NCI-H748 (cell line): ENCODE data around the gene KIAA1586.
"Not testable (repeated sequence)": the region's sequence is repeated elsewhere in the genome, so short reads cannot be mapped to it uniquely, and the experiment has no call there.

Experiments
- DNase-seq: peaks from one replicate; lab custom pipeline; 2025; ENCODE audit not compliant: unreplicated experiment; lab: John Stamatoyannopoulos, UW

KIAA1586 gene

GRCh38 chr6:57044568-57044967 lies 1.9 kb upstream of the KIAA1586 start:
- DNase-seq = no peak

- DNase-seq = not testable (repeated sequence)
Measured at GRCh38 chr6:57047257-57047585, 728 bp downstream of the KIAA1586 start.

GRCh38 chr6:57047859-57048258 lies 1.4 kb downstream of the KIAA1586 start:
- DNase-seq = not testable (repeated sequence)

GRCh38 chr6:57048577-57048976 lies 2.1 kb downstream of the KIAA1586 start:
- no peak for DNase-seq

GRCh38 chr6:57063847-57064246 lies 17.4 kb downstream of the KIAA1586 start:
- DNase-seq = no peak

- DNase-seq = no peak
Measured at GRCh38 chr6:57064809-57065208, 18.3 kb downstream of the KIAA1586 start.

- no peak for DNase-seq
Measured at GRCh38 chr6:57068061-57068460, 21.6 kb downstream of the KIAA1586 start.

GRCh38 chr6:57069228-57069627 lies 22.7 kb downstream of the KIAA1586 start:
- no peak for DNase-seq

- DNase-seq = no peak
Measured at GRCh38 chr6:57069920-57070331, 23.4 kb downstream of the KIAA1586 start.

GRCh38 chr6:57072108-57072507 lies 25.6 kb downstream of the KIAA1586 start:
- DNase-seq = no peak

GRCh38 chr6:57074383-57074782 lies 27.9 kb downstream of the KIAA1586 start:
- DNase-seq = no peak

GRCh38 chr6:57075092-57075491 lies 28.6 kb downstream of the KIAA1586 start:
- no peak for DNase-seq

GRCh38 chr6:57078531-57079207 lies 32.2 kb downstream of the KIAA1586 start:
- no peak for DNase-seq

- DNase-seq = no peak
Measured at GRCh38 chr6:57085471-57085870, 39.0 kb downstream of the KIAA1586 start.

GRCh38 chr6:57086843-57087242 lies 40.4 kb downstream of the KIAA1586 start:
- no peak for DNase-seq

- DNase-seq = no peak
Measured at GRCh38 chr6:57087916-57088315, 41.4 kb downstream of the KIAA1586 start.

GRCh38 chr6:57089265-57089664 lies 42.8 kb downstream of the KIAA1586 start:
- no peak for DNase-seq

- DNase-seq = peak; percentile 99
Measured at GRCh38 chr6:57089687-57090457, 43.4 kb downstream of the KIAA1586 start, which contains the start of gene ZNF451. Gene ZNF451 (plus strand): TSS chr6:57090188. CDS start chr6:57090254, 66 bp downstream.

- DNase-seq = not testable (repeated sequence)
Measured at GRCh38 chr6:57090458-57091067, 44.1 kb downstream of the KIAA1586 start.

- DNase-seq = not testable (repeated sequence)
Measured at GRCh38 chr6:57091375-57091774, 44.9 kb downstream of the KIAA1586 start.

- DNase-seq = no peak
Measured at GRCh38 chr6:57094689-57095088, 48.2 kb downstream of the KIAA1586 start.

GRCh38 chr6:57097596-57097995 lies 51.1 kb downstream of the KIAA1586 start:
- no peak for DNase-seq
